GM10248 (cell line): ENCODE measurements around the gene VCX2.
"Not testable (repeated sequence)": the region's sequence is repeated elsewhere in the genome, so short reads cannot be mapped to it uniquely, and the experiment has no call there.

Experiments used
- CTCF ChIA-PET: fragments of 300-600 bp; sonication (Branson Sonifier 250); formaldehyde crosslinking; extraction: SDS; loops from one replicate; lab custom pipeline; 2021; ENCODE audit warnings: antibody characterized with exemption; lab: Yijun Ruan, JAX
- POLR2A ChIA-PET: fragments of 350-650 bp; sonication (Branson Sonifier 250); formaldehyde crosslinking; extraction: SDS; loops from one replicate; lab custom pipeline; 2020; ENCODE audit warnings: antibody characterized with exemption; lab: Yijun Ruan, JAX
- DNase-seq: peaks from one replicate; pipeline ENCODE4 v3.0.0; 2012; ENCODE audit errors: extremely low spot score
- CTCF ChIP-seq: IDR thresholded peaks from 2 replicates; pipeline ENCODE4 v1.5.1; 2012; ENCODE audit warnings: mild to moderate bottlenecking, low read depth; ENCODE audit errors: extremely low read depth, missing control alignments, control extremely low read depth

VCX2 gene

GRCh38 chrX:8126092-8126491 is 45.0 kb downstream of the VCX2 start:
- ChIA-PET POLR2A (no interaction called here), CTCF (no interaction called here)
- no peak for TF ChIP-seq CTCF
- no peak for DNase-seq

- no peak for DNase-seq
- ChIA-PET POLR2A (no interaction called here), CTCF (no interaction called here)
- TF ChIP-seq CTCF = no peak
These were observed 45.5 kb downstream of the VCX2 start for GRCh38 chrX:8125566-8125965.

GRCh38 chrX:8122538-8122937 is 48.5 kb downstream of the VCX2 start:
- CTCF ChIA-PET = interaction anchor here (1.6 kb wide), 1 partner anchor 12 kb away, joined by 3 read pairs; no protein-coding TSS in a partner anchor
- no peak for DNase-seq
- TF ChIP-seq CTCF = no peak
- POLR2A ChIA-PET = no interaction called here

GRCh38 chrX:8121391-8121790 is 49.7 kb downstream of the VCX2 start:
- DNase-seq, CTCF ChIA-PET: not testable (repeated sequence)

More at GRCh38 chrX:8121391-8121790, 49.7 kb downstream of the VCX2 start:
- POLR2A ChIA-PET = not testable (repeated sequence)
